SK-N-SH (cell line): Measurements from ENCODE around the gene ZNF469. TPM values are rescaled to one million over a fixed set of nuclear protein-coding genes. Genes with fewer than 3 reads are reported as not detected.

ENCODE experiments used
- CTCF ChIA-PET: fragments of 300-600, 350-600 bp; formaldehyde crosslinking; extraction: SDS; loops from one replicate; lab custom pipeline; 2021; lab: Yijun Ruan, JAX
- POLR2A ChIA-PET: fragments of 350-600 bp; sonication (Branson Sonifier 250); formaldehyde crosslinking; extraction: SDS; loops from one replicate; lab custom pipeline; 2020; ENCODE audit warnings: antibody characterized with exemption, inconsistent platforms; lab: Yijun Ruan, JAX
- DNase-seq: peaks from one replicate; pipeline ENCODE4 v3.0.0; 2012
- H2AFZ ChIP-seq: fragments of 200-600 bp; sonication (generic); 2 replicates; pipeline ENCODE4 v1.8.1; 2016; ENCODE audit warnings: antibody characterized with exemption, mild to moderate bottlenecking, low read depth
- H3F3A ChIP-seq: fragments of 200-600 bp; sonication (generic); replicated peaks from 2 replicates; pipeline ENCODE3; 2016; ENCODE audit warnings: antibody characterized with exemption, mild to moderate bottlenecking; ENCODE audit not compliant: insufficient read depth
- H3K27ac ChIP-seq, 2 experiments: fragments of 200-500 bp in 1 of 2; fragments of 200-600 bp in 1 of 2; sonication (Bioruptor generic) in 1 of 2; sonication (generic), shearing (Covaris generic) in 1 of 2; 2 replicates each; pipeline versions ENCODE4 v1.5.1 to v1.6.1; 2014 to 2016; ENCODE audit warnings: low read depth in 2 of 2, inconsistent platforms in 1 of 2, low read length in 1 of 2, mild to moderate bottlenecking in 1 of 2, mixed read lengths in 1 of 2
- H3K27me3 ChIP-seq: fragments of 200-600 bp; sonication (generic), shearing (Covaris generic); 2 replicates; pipeline ENCODE4 v1.6.1; 2016; ENCODE audit warnings: mixed run types; ENCODE audit not compliant: insufficient read depth
- H3K36me3 ChIP-seq, 2 experiments: fragments of 200-500 bp in 1 of 2; fragments of 200-600 bp in 1 of 2; sonication (Bioruptor generic) in 1 of 2; sonication (generic) in 1 of 2; replicated peaks in 1 of 2; 2 replicates each; pipeline versions ENCODE3 to v1.5.1; 2014 to 2016; ENCODE audit warnings: low read length in 1 of 2, mild to moderate bottlenecking in 1 of 2; ENCODE audit not compliant: insufficient read depth in 2 of 2, control insufficient read depth in 1 of 2
- H3K4me1 ChIP-seq, 2 experiments: fragments of 200-500 bp in 1 of 2; fragments of 200-600 bp in 1 of 2; sonication (Bioruptor generic) in 1 of 2; sonication (generic), shearing (Covaris generic) in 1 of 2; 2 replicates each; pipeline versions ENCODE4 v1.5.1 to v1.6.1; 2014 to 2016; ENCODE audit warnings: low read depth in 1 of 2, low read length in 1 of 2, mixed run types in 1 of 2; ENCODE audit not compliant: insufficient read depth in 2 of 2, control insufficient read depth in 1 of 2
- H3K4me2 ChIP-seq: fragments of 200-600 bp; sonication (generic), shearing (Covaris generic); 2 replicates; pipeline ENCODE4 v1.6.1; 2017; ENCODE audit warnings: mixed run types
- H3K4me3 ChIP-seq, 2 experiments: fragments of 200-500 bp in 1 of 2; fragments of 200-600 bp in 1 of 2; sonication (Bioruptor generic) in 1 of 2; sonication (generic), shearing (Covaris generic) in 1 of 2; 2 replicates each; pipeline versions ENCODE4 v1.5.1 to v1.8.1; 2014 to 2016; ENCODE audit warnings: low read depth in 2 of 2, inconsistent platforms in 1 of 2, low read length in 1 of 2, mild to moderate bottlenecking in 1 of 2, mixed read lengths in 1 of 2, moderate library complexity in 1 of 2
- H3K79me2 ChIP-seq: fragments of 200-600 bp; sonication (generic); 2 replicates; pipeline ENCODE4 v1.8.1; 2017; ENCODE audit warnings: mild to moderate bottlenecking; ENCODE audit not compliant: insufficient read depth
- H3K9ac ChIP-seq: fragments of 200-600 bp; sonication (generic); 2 replicates; pipeline ENCODE4 v1.6.1; 2017; ENCODE audit warnings: mixed run types
- H3K9me2 ChIP-seq: fragments of 200-600 bp; sonication (generic); 2 replicates; pipeline ENCODE4 v1.6.1; 2017; ENCODE audit warnings: mixed run types
- H3K9me3 ChIP-seq: fragments of 200-600 bp; sonication (generic); 2 replicates; pipeline ENCODE4 v1.6.1; 2017; ENCODE audit warnings: mixed run types, mild to moderate bottlenecking, moderate library complexity
- H4K20me1 ChIP-seq: fragments of 200-600 bp; sonication (generic); 2 replicates; pipeline ENCODE4 v1.6.1; 2017; ENCODE audit warnings: mild to moderate bottlenecking, mixed run types; ENCODE audit not compliant: insufficient read depth
- CHD2 ChIP-seq: fragments of 150-350 bp; IDR thresholded peaks from 2 replicates; pipeline ENCODE4 v1.6.1; 2018; ENCODE audit warnings: low read length; ENCODE audit not compliant: partially characterized antibody
- ELF1 ChIP-seq: IDR thresholded peaks from 2 replicates; pipeline ENCODE4 v1.4.0; 2012
- FOSL2 ChIP-seq: IDR thresholded peaks from 2 replicates; pipeline ENCODE4 v1.4.0; 2012; ENCODE audit warnings: low read depth, mild to moderate bottlenecking, moderate library complexity, borderline replicate concordance
- FOXJ3 ChIP-seq: sonication (generic); formaldehyde crosslinking; IDR thresholded peaks from 2 replicates; pipeline ENCODE4 v1.5.1; 2020; ENCODE audit warnings: mild to moderate bottlenecking, missing genetic modification reagents
- GATA2 ChIP-seq: sonication (generic); formaldehyde crosslinking; IDR thresholded peaks from 2 replicates; pipeline ENCODE4 v1.5.0; 2020; ENCODE audit warnings: mild to moderate bottlenecking, missing genetic modification reagents
- JUND ChIP-seq: IDR thresholded peaks from 2 replicates; pipeline ENCODE4 v1.4.0; 2012
- MXI1 ChIP-seq: IDR thresholded peaks from 2 replicates; pipeline ENCODE4 v1.6.1; 2012; ENCODE audit warnings: mild to moderate bottlenecking, low read depth, low read length, improper control_type of control experiment
- NRF1 ChIP-seq: IDR thresholded peaks from 2 replicates; pipeline ENCODE4 v1.6.1; 2012; ENCODE audit warnings: low read depth, mild to moderate bottlenecking, low read length
- RXRA ChIP-seq: IDR thresholded peaks from 2 replicates; pipeline ENCODE4 v1.4.0; 2012; ENCODE audit warnings: low read depth, mild to moderate bottlenecking, borderline replicate concordance
- SIN3A ChIP-seq: IDR thresholded peaks from 2 replicates; pipeline ENCODE4 v1.6.1; 2012; ENCODE audit warnings: low read depth, mild to moderate bottlenecking, low read length, moderate library complexity, borderline replicate concordance
- TAF1 ChIP-seq: IDR thresholded peaks from 2 replicates; pipeline ENCODE4 v1.6.1; 2012; ENCODE audit warnings: low read depth, mild to moderate bottlenecking, low read length, moderate library complexity, borderline replicate concordance
- TCF12 ChIP-seq: IDR thresholded peaks from 2 replicates; pipeline ENCODE4 v1.4.0; 2012
- TEAD4 ChIP-seq: IDR thresholded peaks from 2 replicates; pipeline ENCODE4 v1.4.0; 2012; ENCODE audit warnings: mild to moderate bottlenecking, borderline replicate concordance; ENCODE audit not compliant: insufficient read depth
- WGBS: methylation state at CpG from one replicate; pipeline ENCODE4 v1.1.6; 2017; ENCODE audit warnings: low lambda C conversion rate; 5-methylcytosine and 5-hydroxymethylcytosine counted together
- polyA plus RNA-seq, 3 experiments: library from polyadenylated mRNA; depleted of rRNA; stranded (reverse); fragments of >200 nt; gene quantifications; 2 replicates each; pipeline ENCODE4 v1.2.3, GENCODE V29; 2012
- TF ChIP-seq, protein P1 (sequence below): fragments of 200-600 bp; sonication (generic); IDR thresholded peaks from 2 replicates; pipeline ENCODE4 v1.6.1; 2017; ENCODE audit warnings: antibody characterized with exemption, mild to moderate bottlenecking, moderate library complexity
- TF ChIP-seq, protein P2 (sequence below): IDR thresholded peaks from 2 replicates; pipeline ENCODE4; 2012
- TF ChIP-seq, protein P3 (sequence below): fragments of 150-350 bp; IDR thresholded peaks from 2 replicates; pipeline ENCODE4 v1.6.1; 2017; ENCODE audit warnings: antibody characterized with exemption, low read length, low read depth, borderline replicate concordance
- TF ChIP-seq, protein P4 (sequence below): fragments of 150-350 bp; IDR thresholded peaks from 2 replicates; pipeline ENCODE4 v1.6.1; 2016; ENCODE audit warnings: mild to moderate bottlenecking, low read depth, low read length
- TF ChIP-seq, protein P5 (sequence below): IDR thresholded peaks from 2 replicates; pipeline ENCODE4 v1.4.0; 2012; ENCODE audit warnings: low read depth

Gene ZNF469
- polyA plus RNA-seq, 1 of the 3 experiments (the other 2 are of a cell fraction): 0.56 TPM

DNA sequence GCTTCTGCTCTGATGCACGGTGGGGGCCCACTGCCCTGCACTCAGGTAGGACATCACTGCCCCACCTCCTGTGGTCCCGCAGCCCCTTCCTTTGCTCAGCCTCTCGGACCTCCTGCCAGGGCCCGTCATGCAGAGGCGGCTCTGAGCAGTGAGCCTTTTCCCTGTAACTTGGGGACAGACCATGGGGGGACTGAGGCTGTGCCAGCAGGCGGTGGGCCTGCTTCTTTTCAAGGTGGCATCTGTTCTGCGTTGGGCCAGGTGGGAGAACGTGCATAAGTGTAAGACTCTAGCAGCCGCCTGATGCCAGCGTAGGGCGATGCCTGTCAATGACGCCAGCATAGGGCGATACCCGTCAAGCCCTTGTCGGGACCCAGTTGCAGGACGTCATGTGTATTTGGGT, 40.3 kb upstream of the ZNF469 start:
- Histone ChIP-seq H3F3A (no peaks in the 10 kb centered on the region), H3K4me3 (no peak overlapping the region), H3K36me3 (no peaks in the 10 kb centered on the region), H3K9ac (no peak overlapping the region), H3K4me1 (peaks cover 0 to 16% of the 10 kb centered on the region in 2 experiments; a peak in 1 of 4 replicates), H3K27me3 (no peaks in the 10 kb centered on the region), H3K4me2 (no peak overlapping the region), H2AFZ (no peak overlapping the region), H3K9me2 (no peaks in the 10 kb centered on the region), H4K20me1 (no peaks in the 10 kb centered on the region), H3K9me3 (no peaks in the 10 kb centered on the region), H3K27ac (no peak overlapping the region), H3K79me2 (no peaks in the 10 kb centered on the region)
- DNase-seq: no peak
- ChIA-PET CTCF (no interaction called here), POLR2A (interaction anchor here (0.6 kb wide), 1 partner anchor 374 kb away, joined by 3 read pairs; no protein-coding TSS in a partner anchor)
- WGBS: 88% methylated on average over 15 of the region's 16 CpGs
- TF ChIP-seq TEAD4 (no peak), JUND (no peak), NRF1 (no peak), TCF12 (no peak), GATA2 (CRISPR knock-in tag) (no peak)
- TF ChIP-seq, protein P1, sequence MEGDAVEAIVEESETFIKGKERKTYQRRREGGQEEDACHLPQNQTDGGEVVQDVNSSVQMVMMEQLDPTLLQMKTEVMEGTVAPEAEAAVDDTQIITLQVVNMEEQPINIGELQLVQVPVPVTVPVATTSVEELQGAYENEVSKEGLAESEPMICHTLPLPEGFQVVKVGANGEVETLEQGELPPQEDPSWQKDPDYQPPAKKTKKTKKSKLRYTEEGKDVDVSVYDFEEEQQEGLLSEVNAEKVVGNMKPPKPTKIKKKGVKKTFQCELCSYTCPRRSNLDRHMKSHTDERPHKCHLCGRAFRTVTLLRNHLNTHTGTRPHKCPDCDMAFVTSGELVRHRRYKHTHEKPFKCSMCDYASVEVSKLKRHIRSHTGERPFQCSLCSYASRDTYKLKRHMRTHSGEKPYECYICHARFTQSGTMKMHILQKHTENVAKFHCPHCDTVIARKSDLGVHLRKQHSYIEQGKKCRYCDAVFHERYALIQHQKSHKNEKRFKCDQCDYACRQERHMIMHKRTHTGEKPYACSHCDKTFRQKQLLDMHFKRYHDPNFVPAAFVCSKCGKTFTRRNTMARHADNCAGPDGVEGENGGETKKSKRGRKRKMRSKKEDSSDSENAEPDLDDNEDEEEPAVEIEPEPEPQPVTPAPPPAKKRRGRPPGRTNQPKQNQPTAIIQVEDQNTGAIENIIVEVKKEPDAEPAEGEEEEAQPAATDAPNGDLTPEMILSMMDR: no peak

DNA sequence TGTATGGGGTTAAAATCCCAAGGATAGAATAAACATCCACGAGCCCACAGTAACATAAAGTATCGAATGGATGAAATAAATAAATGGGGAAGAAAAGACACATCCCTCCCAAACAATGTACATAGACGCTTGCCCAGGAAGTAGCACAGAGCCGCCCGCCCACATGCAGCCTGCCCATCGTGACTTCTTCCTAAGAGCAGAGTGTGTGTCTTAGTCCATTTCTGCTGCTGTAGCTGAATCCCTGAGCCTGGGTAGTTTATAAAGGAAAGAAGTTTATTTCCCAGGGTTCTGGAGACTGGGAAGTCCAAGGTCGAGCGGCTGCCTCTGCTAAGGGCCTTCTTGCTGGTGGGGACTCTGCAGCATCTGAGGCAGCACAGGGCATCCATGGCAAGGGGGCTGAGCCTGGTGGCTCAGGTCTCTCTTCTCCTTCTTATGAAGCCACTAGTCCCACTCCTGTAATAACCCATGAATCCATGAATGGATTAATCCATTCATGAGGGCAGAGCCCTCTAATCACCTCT, 39.4 kb upstream of the ZNF469 start:
- Histone ChIP-seq H3K79me2 (no peaks in the 10 kb centered on the region), H3K9me3 (no peaks in the 10 kb centered on the region), H3K27ac (no peak overlapping the region), H3K36me3 (no peaks in the 10 kb centered on the region), H3K4me1 (peaks cover 0 to 10% of the 10 kb centered on the region in 2 experiments; a peak in 1 of 4 replicates), H3K4me3 (no peak overlapping the region), H3K27me3 (no peaks in the 10 kb centered on the region), H4K20me1 (no peaks in the 10 kb centered on the region)
- ChIA-PET CTCF (no interaction called here), POLR2A (no interaction called here)
- 76% methylated on average over 8 of the region's 8 CpGs for WGBS
- no peak for DNase-seq
- no peak for TF ChIP-seq ELF1
- TF ChIP-seq NRF1: no peak
- no peak for TF ChIP-seq FOSL2
- TF ChIP-seq, protein P2, sequence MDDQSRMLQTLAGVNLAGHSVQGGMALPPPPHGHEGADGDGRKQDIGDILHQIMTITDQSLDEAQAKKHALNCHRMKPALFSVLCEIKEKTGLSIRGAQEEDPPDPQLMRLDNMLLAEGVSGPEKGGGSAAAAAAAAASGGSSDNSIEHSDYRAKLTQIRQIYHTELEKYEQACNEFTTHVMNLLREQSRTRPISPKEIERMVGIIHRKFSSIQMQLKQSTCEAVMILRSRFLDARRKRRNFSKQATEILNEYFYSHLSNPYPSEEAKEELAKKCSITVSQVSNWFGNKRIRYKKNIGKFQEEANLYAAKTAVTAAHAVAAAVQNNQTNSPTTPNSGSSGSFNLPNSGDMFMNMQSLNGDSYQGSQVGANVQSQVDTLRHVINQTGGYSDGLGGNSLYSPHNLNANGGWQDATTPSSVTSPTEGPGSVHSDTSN: no peak
- no peak for TF ChIP-seq FOXJ3 (CRISPR knock-in tag)
- no peak for TF ChIP-seq CHD2
- TF ChIP-seq RXRA: no peak
- TF ChIP-seq, protein P3, sequence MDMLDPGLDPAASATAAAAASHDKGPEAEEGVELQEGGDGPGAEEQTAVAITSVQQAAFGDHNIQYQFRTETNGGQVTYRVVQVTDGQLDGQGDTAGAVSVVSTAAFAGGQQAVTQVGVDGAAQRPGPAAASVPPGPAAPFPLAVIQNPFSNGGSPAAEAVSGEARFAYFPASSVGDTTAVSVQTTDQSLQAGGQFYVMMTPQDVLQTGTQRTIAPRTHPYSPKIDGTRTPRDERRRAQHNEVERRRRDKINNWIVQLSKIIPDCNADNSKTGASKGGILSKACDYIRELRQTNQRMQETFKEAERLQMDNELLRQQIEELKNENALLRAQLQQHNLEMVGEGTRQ: no peak
- TF ChIP-seq JUND: no peak
- TF ChIP-seq, protein P4, sequence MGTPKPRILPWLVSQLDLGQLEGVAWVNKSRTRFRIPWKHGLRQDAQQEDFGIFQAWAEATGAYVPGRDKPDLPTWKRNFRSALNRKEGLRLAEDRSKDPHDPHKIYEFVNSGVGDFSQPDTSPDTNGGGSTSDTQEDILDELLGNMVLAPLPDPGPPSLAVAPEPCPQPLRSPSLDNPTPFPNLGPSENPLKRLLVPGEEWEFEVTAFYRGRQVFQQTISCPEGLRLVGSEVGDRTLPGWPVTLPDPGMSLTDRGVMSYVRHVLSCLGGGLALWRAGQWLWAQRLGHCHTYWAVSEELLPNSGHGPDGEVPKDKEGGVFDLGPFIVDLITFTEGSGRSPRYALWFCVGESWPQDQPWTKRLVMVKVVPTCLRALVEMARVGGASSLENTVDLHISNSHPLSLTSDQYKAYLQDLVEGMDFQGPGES: no peak
- no peak for TF ChIP-seq SIN3A
- TF ChIP-seq TAF1: no peak
- no peak for TF ChIP-seq GATA2 (CRISPR knock-in tag)
- TF ChIP-seq MXI1: no peak
- TF ChIP-seq, protein P5, sequence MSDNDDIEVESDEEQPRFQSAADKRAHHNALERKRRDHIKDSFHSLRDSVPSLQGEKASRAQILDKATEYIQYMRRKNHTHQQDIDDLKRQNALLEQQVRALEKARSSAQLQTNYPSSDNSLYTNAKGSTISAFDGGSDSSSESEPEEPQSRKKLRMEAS: no peak
- TF ChIP-seq, protein P1: no peak
- TF ChIP-seq, all 33 proteins: peak for 0
- Histone ChIP-seq H3F3A (no peaks in the 10 kb centered on the region), H3K9me2 (no peaks in the 10 kb centered on the region), H2AFZ (no peak overlapping the region), H3K9ac (no peak overlapping the region), H3K4me2 (no peak overlapping the region)
